Stimulated activated CD4-positive, alpha-beta T cell treated with anti-CD3 and anti-CD28 coated beads, Interleukin-12 subunit alpha, Interleukin-12 subunit beta, amount 100 ng/mL, for 4 hours (primary cell): Measurements from ENCODE around the gene ASS1.

Experiments
- DNase-seq: peaks from one replicate; pipeline ENCODE4 v3.0.0-alpha.2; 2020

Gene ASS1

GRCh38 chr9:130437011-130437789 is 7.6 kb upstream of the ASS1 start:
- no peak for DNase-seq

DNA sequence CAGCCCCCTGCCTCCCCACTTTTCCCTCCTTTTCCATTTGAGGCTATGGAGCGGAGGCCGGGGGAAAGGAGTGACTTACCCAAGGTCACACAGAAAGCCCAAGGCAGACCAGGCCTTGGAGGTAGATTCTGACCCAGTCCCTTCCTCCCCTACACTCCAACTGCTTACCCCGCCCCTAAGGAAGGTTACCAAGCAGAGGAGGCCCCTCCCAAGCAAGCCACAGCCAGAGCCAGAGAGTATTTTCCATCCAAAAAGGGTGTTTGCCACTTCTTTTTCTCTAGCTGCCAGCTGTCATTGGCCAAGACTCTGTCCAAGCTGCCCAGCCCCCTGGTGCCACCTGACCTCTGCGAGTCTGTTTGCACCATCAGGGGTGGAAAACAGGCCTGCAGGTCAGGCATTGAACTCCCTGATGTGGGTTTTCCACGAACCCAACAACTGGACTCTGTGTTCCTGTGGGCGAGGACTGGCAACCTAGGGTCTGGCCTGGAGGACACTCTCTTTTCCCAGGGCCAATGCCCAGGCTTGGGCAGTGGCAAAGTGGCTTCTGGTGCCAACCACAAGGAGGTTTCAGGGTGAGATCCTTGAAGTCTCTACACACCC is 6.3 kb upstream of the ASS1 start:
- DNase-seq, result no peak

GRCh38 chr9:130441031-130441430 is 3.7 kb upstream of the ASS1 start:
- DNase-seq, result no peak

GRCh38 chr9:130442746-130443455 is 1.9 kb upstream of the ASS1 start:
- no peak for DNase-seq

- no peak for DNase-seq
These were observed 1.3 kb upstream of the ASS1 start for GRCh38 chr9:130443456-130443801.

- DNase-seq, result no peak
These were observed 795 bp upstream of the ASS1 start for GRCh38 chr9:130443840-130444492.

DNA sequence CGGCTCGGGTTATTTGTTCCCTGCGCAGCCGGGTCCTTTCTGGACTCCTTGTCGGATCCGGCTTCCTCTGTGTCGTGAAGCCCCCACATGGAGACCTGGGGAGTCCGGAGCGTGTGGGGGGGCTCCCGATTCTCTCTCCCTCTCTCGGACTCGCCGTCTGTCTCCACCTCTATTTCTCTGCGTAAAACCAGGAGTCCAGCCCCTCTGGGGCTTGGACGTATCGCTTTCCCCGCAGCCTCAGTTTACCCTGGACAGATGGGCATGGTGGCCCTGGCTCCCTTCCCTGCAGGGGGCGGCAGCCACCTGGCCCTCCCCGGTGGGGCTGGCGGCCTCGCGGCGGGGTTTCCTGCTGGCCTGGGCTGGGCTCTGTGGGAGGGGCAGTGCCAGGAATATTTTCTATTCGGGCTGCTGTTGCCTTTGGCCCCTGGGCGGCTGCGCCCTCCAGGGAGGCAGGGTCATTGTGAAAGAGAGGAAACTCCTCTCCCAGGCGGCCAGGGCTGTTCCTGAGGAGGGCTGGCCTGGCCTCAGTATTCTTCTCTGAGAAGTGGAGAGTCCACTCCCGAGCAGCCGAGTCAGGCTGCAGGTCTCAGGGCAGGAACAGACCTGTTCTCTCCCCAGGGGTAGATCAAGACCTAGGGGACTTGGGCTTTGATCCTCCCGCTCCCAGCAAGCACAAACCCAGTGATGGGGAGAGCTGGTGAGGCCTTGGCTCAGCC is 665 bp downstream of the ASS1 start:
- DNase-seq, result no peak

GRCh38 chr9:130446101-130446861 is 1.5 kb downstream of the ASS1 start:
- DNase-seq, result no peak

DNA sequence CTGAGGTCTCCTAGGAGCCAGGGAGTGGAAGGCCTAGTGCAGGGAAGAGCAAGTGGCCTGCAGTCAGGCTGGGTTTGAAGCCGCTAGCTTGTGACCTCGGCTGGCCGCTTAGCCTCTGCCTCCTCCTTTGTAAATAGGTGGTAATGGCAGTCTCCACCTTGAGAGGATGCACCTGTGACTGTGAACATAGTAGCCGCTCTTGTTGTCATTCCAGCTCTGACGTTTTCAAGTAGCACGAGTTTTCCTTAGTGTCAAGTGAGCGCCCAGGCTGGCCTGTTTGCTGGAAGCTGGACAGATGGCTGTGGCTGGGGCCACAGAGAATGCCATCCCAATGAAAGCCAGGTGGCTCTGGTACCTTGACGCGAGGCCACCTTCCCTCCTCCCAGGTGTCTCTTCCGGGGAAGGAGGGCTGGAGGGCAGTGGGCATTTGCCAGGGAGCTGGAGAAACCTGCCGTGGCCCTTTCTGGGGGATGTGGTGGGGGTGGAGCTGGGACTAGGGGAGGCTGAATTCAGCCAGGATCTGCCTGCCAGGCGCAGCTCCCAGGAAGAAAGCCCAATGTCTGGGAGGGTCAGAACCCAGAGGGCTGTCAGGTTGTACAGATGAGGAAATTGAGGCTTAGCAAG is 2.5 kb downstream of the ASS1 start:
- no peak for DNase-seq

DNA sequence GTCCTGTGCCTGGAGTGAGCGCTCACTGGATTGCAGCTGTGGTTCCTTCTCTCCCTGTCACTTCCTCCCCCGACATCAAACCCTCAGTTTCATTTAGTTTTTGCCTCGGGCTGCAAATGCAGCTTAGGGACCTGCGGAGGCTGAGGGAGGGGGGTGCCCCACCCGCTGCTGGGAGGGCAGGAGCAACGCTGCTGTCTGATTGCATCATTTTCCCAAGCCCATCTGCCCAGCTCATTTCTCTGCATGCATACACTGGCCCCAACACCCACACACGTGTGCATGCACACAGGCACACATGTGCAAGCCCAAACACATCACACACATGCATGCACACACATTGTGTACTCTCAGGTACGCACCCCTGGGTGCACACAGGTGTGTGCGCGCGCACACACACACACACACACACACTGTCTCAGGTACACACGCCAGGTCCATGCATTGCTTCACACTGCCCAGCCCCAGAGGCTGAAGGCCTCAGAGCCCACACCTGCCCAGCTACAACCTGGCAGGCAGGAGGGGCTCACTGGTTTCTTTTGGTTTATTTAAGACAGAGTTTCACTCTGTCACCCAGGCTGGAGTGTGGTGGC is 3.4 kb downstream of the ASS1 start:
- DNase-seq, result no peak

DNA sequence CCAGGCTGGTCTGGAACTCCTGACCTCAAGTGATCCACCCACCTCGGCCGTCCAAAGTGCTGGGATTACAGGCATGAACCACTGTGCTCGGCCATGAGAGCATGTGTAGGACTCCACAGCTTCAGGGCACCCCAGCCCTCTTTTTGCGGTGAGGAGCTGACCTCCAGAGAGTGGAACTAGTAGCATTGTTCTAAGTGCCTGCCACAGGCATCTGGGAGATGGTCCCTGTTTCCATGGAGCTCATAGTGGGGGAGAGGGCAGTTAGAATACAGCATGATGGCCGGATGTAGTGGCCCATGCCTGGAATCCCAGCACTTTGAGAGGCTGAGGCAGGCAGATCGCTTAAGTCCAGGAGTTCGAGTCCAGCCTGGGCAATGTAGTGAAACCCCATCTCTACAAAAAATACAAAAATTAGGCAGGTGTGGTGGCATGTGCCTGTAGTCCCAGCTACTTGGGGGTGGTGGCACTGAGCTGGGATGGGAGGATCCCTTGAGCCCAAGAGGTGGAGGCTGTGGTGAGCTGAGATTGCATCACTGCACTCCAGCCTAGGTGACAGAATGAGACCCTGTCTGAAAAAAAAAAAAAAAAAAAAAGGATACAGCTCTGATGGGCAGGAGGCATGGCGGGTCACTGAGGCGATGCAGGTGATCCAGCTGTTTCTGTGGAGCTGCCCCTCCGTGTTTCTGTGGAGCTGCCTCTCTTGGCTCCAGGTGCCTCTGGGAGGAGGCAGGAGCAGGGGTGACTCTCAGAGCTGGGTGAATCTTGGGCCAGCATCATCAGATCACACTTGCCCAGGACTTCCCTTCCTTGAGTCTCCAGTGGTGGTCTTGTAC is 4.2 kb downstream of the ASS1 start:
- no peak for DNase-seq

- no peak for DNase-seq
These were observed 5.7 kb downstream of the ASS1 start for GRCh38 chr9:130450344-130451003.

DNA sequence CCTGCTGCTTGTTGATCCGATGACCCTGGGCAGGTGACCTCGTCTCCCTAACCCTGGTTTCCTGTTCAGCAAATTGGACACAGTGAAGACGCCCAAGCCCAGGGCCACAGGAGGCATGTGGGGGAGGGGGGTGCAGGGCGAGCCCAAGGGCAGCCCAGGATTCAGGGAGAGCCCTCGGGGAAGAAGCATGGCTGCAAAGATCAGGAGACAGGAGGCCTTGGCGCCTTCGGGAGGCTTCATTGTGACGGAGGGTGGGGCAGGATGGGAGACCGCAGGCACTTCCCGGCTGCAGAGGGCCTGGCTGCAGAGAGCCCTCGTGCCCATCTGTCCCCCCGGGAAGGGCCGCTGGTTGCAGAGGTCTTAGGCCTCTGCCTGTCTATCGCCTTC is 6.2 kb downstream of the ASS1 start:
- no peak for DNase-seq

DNA sequence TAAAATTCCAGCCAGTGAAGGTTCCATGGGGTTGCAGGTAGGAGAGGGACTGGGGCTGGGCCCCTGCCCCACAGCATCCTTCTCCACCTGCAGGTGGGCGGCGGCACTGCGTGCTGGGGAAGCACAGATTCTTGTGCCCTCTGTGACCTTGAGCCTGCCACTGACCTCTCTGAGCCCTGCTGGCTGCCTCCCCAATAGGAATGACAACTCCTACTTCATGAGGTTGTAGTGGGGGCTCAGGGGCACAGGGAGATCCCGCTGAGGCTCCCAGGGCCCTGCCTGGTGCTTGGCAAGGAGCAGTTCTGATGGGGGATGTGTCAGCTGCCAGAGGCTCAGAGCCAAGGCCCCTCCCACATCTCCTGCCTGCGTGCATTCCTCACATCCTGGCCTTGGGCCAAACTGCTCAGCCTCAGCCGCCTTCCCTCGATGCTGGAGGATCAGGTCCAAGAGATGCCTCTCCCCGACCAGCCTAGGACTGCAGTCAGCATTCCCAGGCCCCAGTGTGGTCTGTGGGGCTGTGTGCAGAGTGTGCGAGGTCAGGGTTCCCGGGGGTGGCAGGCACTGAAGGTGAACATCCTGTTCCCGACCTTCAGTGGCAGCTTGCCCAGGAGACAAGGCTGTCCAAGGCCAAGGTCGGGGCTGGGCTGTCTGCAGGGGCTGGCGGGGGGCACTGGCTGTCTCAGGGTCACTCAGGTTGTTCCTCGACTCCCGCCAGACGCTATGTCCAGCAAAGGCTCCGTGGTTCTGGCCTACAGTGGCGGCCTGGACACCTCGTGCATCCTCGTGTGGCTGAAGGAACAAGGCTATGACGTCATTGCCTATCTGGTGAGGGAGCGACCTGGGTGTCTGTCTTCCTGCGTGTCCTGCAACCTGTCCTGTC is 7.0 kb downstream of the ASS1 start:
- DNase-seq, result no peak

DNA sequence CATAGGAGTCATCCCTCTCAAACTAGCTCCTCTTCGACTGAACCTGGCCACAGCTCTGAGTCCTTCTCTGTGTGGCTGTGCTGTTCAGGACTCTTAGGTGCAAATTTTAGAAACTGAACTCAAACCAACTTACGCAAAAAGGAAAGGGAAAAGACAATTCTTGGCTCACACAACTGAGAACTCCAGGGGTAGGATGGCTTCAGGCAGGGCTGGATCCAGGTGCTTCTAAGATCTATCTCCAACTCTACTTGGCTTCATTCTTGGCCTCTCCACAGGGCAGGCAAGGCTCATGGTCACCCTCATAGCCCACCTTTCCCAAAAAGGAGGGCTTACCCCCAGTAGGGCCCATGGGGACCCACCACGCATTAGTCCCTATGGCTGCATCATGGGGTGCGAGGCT is 8.1 kb downstream of the ASS1 start:
- no peak for DNase-seq

GRCh38 chr9:130453487-130453886 is 8.7 kb downstream of the ASS1 start:
- no peak for DNase-seq

GRCh38 chr9:130454096-130454811 is 9.5 kb downstream of the ASS1 start:
- no peak for DNase-seq

DNA sequence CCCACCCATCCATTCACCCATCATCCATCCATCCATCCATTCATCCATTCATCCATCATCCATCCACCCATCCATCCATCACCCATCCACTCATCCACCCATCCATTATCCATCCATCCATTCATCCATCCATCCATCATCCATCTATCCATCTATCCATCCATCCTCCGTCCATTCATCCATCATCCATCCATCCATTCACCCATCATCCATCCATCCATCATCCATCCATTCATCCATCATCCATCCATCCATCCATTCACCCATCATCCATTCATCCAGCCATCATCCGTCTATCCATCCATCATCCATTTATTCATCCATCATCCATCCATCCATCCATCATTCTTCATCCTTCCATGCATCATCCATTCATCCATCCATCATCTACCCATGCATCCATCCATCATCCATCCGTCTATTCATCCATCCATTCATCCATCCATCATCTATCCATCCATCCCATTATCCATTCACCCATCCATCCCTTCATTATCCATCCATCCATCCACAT is 10.1 kb downstream of the ASS1 start:
- no peak for DNase-seq
